ENCODE results near the gene TBC1D14.
"Not testable (repeated sequence)": the region's sequence is repeated elsewhere in the genome, so short reads cannot be mapped to it uniquely, and the experiment has no call there.

TBC1D14 gene

DNA sequence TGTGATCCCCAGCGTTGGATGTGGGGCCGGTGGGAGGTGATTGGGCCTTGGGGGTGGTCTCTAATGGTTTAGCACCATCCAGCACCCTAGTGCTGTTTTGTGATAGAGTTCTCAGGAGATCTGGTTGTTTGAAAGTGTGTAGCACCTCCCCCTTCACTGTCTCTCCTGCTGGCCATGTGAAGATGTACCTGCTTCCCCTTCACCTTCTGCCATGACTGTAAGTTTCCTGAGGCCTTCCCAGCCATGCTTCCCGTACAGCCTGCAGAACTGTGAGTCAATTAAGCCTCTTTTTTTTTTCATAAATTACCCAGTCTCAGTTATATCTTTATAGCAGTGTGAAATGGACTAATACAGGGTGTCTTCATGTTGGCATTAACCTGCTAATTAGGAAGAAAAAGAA is 19.3 kb upstream of the TBC1D14 start:
- DNase-seq (ENCODE audit: low read depth in 2 of 2) = no peak

DNA sequence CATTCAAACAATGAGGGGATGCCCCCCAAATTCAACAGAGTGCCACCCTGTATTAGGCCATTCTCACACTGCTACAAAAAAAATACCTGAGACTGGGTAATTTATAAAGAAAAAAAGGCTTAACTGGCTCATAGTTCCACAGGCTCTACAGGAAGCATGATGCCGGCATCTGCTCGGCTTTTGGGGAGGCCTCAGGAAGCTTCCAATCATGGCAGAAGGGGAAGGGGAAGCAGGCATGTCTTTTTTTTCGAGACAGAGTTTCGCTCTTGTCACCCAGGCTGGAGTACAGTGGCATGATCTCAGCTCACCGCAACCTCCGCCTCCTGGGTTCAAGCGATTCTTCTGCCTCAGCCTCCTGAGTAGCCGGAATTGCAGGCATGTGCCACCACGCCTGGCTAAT is 18.7 kb upstream of the TBC1D14 start:
- not testable (repeated sequence) for DNase-seq (ENCODE audit: low read depth in 2 of 2)

DNA sequence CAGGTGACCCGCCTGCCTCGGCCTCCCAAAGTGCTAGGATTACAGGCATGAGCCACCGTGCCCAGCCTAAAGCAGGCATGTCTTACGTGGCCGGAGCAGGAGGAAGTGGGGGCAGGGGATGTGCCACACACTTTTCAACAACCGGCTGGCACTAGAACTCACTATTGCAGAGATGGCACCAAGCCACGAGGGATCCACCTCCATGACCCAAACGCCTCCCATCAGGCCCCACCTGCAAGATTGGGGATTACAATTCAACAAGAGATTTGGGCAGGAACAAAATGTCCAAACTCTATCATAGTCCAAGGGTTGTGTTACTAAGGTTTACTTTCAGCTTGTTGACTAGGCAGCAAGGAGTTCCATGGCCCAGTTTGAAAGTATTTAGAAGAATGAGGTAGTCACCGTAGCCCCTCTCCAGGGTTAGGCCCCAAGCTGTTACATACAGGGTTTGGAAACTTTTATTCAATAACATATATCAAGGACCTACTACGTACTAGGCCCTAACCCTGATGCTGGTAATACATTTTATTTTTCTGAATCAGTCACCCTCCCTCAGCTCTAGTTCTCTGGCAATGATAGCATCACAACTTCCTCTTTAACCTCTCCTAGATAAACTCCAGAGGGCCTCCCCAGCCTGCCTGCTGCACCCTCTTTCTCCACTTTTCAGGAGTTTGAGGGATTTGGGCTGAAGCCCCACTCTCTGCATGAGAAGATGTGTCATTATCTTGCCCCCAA is 18.0 kb upstream of the TBC1D14 start:
- no peak for DNase-seq (ENCODE audit: low read depth in 2 of 2)

DNA sequence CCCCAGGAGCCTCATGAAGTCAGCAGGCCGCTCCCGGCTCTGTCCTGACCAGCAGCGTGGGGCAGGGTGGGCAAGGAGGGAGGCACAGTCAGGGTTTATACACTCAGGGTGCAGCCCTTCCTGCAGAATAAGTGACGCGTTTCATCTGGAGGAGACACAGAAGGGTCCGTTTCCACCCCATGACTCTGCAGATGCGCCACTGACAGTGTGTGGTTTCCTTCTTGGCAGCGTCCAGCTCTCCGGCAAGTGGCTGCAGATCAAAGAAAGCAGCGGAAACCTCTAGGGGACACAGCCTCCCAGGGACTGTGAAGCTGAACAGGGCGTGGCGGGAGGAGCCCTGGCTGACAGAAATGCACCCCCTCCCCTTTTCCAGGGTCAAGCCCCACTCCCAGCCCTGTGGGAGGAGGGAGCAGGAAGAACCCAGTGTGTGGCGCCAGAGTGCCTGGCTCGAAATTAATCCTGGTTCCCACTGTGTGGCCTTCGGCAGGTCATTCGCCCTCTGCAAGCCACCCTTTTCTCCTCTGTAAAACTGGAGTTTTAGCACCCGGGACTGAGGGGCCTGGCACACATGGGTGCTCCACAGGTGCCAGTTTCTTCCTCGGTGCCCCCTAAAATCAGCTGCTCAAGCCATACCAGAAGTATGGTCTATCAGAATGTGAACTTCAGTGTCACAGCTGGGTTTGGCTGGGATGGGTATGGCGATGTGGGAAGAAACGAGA is 17.3 kb upstream of the TBC1D14 start:
- no peak for DNase-seq (ENCODE audit: low read depth in 2 of 2)

DNA sequence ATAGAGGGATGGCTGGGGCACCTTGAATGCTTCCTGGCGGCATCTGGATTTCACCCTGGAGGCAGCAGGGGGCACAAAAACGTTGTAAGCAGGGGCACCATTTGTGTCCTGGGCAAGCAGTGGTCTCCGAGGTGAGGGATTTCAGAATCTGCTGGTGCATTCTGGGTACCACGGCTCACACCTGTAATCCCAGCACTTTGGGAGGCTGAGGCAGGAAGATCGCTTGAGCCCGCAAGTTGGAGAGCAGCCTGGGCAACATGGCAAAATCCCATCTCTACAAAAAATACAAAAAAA is 16.8 kb upstream of the TBC1D14 start:
- DNase-seq (ENCODE audit: low read depth in 2 of 2) = no peak

DNA sequence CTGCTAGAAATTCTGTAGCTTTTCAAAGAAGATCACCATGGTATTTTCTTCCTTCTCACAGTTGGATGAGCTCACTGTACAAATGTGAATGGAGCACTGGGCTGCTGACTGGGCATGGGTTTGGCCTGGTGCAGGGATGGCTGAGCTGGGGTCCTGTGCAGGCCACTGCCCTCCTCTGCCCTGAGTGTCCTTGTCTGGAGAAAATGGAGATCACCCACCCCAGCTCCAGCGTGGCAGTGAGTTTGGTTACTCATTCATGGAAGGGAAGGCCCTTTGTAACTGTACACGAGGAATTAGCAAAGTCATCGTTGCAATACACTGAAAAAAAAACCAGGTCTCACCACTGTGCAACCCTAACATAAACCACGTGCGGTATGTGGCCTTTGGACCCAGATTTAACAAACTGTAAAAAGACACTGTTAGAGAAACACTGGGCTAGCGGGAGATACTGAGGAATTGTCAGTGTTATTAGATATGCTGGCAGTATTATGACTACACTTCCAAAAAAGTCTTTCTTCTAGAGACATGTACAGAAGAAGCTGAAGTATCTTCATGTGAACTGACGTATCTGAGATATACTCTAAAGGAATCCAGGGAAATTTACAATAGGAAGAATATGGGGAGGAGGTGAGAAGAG is 16.1 kb upstream of the TBC1D14 start:
- no peak for DNase-seq (ENCODE audit: low read depth in 2 of 2)

DNA sequence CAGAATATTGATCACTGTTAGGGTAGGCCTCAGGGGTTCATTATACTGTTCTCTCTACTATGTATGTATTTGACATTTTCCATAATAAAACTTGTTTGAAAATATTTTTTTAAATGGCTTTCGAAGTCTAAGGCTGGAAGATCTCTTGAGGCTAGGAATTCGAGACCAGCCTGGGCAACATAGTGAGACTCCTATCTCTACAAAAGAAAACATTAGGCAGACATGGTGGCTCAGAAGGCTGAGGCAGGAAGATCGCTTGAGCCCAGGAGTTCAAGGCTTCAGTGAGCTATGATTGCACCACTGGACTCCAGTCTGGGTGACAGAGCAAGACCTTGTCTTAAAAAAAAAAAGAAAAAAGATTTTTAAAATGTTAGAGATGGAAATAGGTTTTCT is 15.5 kb upstream of the TBC1D14 start:
- no peak for DNase-seq (ENCODE audit: low read depth in 2 of 2)

DNA sequence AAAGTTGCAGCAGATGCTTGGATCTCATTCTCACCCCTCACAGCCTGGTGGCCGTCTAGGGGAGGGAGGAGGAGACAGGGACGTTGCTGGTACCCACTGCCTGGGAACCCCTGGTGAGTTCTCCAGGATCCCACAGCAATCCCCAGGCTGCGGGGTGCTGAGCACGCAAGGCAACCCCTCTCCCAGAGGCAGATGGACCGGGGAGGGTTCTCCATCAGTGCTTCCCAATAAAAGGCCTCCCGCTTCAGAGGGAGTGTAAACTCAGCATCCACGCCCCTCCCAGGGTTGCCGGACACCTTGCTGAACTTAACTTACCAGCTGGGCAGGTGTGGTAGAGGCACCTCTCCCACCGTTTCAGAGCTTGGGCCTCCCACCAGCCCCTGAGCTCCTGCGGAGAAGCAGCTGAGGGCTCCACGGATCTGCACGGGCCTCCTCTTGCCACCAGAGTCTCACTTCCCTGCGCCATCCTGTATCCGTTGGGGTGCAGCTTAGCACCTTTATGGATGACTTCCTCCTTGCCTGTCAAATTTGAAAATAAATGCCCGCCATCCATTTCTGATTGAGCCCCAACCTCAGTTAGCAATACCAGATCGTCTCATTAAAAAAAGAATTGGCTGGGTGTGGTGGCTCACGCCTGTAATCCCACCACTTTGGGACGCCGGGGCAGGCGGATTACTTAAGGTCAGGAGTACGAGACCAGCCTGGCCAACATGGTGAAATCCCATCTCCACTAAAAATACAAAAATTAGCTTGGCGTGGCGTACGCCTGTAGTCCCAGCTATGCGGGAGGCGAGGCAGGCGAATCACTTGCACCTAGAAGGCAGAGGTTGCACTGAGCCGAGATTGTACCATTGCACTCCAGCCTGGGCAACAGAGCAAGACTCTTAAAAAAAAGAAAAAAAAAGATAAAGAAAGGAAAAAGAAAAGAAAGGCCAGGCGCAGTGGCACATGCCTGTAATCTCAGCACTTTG is 14.8 kb upstream of the TBC1D14 start:
- DNase-seq (ENCODE audit: low read depth in 2 of 2) = no peak

DNA sequence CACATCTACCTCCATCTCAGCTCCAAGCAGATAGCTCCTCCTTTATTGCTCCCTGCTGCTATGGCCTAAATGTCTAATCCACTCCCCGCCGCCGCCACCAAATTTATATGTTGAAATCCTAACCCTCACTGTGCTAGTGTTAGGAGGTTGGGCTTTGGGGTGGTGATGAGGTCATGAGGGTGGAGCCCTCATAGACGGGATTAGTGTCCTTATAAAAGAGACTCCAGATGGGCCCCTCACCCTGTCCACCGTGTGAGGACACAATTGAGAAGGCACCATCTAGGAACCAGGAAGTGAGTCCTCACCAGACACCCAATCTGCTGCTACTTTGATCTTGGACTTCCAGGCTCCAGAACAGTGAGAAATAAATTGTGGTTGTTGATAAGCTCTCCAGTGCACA is 13.6 kb upstream of the TBC1D14 start:
- DNase-seq (ENCODE audit: low read depth in 2 of 2) = no peak

DNA sequence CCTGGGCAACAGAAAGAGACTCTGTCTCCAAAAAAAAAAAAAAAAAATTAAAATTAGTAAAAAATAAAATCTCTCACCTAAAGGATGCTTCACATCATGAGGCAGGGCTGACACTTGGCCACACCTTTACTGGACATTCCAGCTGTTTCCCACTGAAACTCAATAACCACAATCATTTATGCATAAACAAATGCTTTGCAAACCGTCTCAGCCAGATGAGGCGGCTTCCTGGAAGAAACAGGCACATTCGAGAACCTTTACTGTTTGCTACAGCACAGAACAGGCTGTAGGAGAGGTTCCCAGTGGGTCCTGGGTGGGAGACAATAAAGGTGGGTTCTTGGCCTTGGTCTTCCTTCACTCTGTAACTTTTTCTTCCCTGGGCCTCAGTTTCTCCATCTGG is 10.9 kb upstream of the TBC1D14 start:
- no peak for DNase-seq (ENCODE audit: low read depth in 2 of 2)

DNA sequence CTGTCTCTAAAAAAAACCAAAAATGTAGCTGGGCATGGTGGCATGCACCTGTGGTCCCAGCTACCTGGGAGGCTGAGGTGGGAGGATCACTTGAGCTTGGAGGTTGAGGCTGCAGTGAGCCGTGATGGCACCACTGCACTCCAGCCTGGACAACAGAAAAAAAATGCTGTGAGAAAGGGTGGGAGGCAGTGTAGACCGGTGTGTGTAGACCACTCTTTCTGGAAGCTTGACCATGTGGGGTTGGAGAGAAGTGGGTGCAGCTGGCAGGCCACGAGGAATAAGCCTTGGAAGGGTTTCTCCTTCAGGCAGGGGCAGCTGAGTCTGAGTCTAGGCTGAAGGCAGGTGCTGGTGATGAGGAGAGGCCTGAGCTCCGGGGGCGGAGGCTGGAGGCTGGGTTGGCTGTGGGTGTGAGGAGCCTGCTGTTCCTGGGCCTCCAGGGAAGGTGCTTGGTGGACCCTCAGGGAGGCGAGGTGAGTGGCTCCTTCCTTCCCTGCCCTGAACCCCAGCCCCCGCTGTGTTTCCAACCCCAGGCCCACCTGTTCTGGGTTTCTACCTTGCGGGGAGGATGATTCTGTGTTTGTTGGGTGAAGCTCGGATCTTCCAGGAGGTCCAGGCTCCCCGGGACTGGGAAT is 9.3 kb upstream of the TBC1D14 start:
- DNase-seq (ENCODE audit: low read depth in 2 of 2) = no peak

DNA sequence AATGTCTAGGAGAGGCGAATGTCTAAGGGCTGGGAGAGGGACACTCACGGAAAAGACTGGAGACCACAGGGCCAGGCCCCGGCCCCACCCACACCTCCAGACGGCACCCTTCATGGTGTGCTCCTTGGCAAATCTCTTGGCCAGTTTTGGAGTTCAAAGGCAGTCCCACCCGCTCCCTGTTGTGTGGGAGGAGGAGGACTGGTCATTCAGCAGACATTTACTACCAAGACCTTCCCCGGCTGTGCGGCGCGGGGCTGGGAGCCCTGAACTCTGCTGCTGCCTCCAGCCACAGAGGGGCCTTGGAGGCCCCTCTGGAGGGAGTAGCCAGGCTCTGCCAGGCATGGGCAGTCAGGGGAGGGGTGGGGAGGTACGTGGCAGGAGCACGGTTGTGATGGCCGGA is 8.7 kb upstream of the TBC1D14 start:
- no peak for DNase-seq (ENCODE audit: low read depth in 2 of 2)

DNA sequence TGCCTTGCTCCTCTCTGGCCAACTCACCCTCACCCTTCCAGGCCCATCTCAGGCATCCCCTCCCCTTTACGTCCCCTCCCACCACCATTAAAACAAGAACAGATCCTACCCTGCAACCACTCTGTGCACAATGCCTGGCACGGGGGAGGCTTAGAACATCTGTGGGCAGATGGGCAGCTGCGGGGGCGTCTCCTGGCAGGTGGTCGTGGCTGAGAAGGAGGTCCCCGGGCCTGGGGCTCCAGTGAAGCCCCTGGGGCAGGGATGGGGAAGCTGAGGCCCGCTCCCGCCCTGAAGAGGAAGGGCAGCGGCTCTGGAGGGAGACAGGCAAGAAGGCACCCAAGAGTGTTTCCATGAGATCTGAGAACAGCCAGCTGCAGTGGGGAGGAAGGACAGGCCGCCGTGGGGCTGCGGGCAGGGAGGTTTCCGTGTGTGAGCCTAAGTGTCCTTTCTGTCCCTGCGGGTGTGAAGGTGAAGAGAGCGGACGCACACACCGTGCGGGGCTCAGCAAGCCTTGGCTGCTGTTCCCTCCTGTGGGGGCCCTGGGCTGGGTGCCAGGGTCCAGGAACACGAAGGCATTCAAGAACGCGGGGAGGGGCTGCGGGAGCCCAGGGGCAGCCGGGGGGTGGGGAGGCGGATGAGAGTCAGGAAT is 7.8 kb upstream of the TBC1D14 start:
- no peak for DNase-seq (ENCODE audit: low read depth in 2 of 2)

DNA sequence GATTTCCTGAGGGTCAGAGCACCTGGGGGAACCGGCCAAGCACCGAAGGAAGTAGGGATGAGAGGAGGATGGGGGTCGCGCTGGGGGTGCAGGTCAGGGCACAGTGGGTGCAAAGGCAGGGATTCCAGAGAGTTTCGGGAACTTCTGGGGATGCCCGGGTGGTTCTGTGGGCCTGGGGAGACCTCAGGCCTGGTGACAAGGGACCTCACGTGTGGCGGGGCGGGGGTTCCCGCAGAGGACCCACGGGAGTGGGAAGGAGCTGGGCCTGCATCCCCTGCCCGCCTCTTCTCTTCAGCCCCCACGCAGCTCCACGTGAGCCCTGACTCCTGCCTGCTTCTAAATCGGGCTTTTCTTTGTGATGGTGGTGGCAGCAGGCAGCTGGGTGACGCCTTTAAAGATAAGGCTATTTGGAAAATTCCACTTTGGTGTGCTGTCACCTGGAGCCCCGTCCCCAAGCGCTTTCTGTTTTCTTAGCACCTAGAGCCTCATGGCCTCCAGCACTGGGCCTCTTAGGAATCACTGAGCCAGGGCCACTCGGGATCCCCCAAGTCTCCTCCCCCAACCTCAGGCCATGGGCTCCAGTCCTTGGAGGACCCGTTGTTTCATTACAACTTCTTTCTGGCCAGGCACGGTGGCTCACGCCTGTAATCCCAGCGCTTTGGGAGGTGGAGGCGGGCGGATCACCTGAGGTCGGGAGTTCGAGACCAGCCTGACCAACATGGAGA is 7.1 kb upstream of the TBC1D14 start:
- DNase-seq (ENCODE audit: low read depth in 2 of 2) = no peak

DNA sequence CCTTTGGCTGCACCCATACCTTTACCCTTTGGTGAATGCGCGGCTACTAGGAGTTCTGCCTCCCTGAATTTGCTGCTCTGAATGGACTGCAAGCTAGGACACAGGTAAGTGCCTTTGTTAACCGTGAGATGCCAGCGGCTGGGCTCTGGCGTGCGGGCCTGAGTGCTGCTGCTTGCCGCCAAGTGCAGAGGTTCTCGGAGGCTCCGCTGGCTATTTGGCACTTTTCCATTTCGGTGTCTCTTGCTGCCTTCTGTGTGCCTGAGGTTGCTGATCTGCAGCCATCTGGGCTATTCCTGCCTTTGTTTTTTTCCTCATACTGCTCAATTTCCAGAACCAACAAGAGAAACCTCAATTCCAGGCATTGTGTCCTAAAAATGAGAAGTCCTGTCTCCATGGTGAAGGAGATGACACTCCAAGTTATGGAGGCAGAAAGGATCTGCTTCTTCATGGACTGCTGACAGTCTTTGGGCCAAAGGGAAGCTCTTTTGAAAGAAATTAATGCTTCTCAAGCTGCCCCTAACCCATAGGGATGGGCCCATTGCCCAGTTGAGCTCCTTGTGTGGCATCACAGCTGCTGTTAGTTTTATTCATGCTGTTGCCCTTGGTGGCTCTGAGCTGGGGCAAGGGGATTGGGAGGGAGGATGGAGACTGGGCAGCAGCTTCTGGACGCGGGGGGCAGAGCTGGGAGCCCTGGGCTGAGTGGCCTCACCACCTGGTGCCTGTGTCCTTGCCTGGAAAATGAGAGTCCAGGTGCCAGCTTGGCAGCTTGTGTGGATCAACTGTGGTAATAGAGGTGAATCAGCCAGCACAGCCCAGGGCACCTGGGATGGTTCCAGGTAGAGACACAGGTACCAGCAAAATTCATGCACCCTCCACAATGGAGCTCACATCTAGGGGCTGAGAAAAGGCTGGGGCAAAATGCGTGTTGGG is 3.8 kb upstream of the TBC1D14 start:
- no peak for DNase-seq (ENCODE audit: low read depth in 2 of 2)

DNA sequence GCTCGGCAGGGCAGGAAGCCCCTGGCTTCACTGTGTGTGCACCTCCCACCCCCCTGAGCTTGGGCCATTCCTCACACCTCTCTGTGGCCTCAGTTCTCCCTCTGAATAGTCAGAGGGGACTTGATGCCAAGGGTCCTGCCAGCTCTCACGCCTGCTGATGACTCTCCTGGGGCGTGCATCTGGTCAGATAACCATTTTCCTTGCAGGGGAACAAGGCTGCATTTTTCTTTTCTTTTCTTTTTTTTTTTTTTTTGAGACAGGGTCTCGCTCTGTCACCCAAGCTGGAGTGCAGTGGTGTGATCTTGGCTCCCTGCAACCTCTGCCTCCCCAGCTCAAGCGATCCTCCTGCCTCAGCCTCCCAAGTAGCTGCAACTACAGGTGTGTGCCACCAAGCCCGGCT is 3.1 kb upstream of the TBC1D14 start:
- DNase-seq (ENCODE audit: low read depth in 2 of 2) = not testable (repeated sequence)

DNA sequence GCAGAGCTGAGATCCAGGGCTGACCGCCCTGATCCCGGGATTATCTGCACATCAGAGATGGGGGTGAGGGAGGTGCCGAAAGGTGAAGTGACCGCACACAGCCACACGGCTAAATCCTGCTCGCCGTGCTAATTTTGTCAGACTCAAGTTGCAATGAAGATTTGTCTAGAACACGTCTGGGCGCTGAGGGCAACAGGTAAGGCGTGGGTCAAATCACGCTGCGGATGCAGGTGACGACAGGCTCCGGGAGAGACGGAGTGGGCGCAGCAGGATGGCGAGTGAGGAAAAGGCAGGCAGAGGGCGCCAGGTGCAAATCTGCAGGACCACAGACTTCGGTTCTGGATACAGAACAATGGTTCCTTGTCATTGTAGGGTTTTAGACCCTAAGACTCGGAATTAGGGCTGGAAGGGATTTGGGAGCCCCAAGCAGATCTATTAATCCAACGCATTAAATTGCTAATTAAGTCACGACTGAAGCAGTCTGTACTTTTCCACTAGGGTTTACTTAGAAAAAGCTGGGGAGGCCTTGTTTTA is 1.9 kb upstream of the TBC1D14 start:
- DNase-seq (ENCODE audit: low read depth in 2 of 2) = no peak

DNA sequence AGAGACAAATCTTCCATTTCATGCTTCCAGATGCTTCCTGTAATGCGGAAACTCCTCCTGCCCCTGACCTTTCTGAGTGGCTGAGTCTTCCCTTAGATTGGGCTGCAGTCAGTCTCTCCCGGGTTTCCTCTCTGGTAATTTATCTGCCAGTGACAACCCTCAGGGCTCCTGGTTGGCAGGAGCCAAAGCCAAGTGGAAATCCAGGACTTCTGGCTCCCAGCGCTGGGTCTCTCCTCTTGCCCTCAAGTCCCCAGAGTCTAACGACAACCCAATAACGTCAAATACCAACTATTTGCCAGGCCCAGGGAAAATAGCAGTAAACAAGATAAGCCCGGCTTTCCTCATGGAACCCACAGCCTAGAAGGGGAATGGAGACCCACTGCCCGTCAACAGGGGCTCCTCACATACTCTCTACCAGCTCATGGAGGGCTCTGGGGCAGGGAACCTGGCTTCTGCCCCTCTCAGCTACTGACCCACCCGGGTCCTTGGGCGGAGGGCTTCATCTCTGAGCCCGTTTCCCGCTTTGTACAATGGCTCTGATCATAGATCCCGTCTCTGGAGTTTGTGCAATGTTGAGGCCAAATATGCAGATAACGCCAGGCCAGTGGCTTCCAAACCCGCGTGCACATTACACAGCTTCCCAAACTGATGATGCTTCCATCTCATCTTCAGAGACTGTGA is 1.1 kb upstream of the TBC1D14 start:
- no peak for DNase-seq (ENCODE audit: low read depth in 2 of 2)

DNA sequence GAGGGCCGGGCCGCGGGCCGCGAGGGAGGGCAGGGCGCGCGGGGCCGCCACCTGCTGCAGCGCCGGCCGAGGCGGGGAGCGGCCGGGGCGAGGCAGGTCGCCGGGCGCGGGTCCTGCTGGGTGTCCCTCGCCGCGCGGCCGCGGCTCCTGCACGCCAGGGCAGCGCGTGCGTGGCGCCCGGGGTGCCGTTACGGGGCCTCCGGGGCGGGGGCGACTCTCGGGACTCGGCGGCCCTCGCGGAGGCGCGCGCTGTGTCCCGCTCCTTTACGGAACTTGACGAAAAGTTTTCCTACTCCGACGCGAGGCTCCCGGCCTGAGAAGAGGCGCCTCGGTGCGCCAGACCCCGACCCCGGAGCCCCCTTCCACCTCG is 329 bp downstream of the TBC1D14 start:
- no peak for DNase-seq (ENCODE audit: low read depth in 2 of 2)
